Thyroid gland (tissue), 4 donors: ENCODE data around the gene KTI12.

Experiments used
- CTCF ChIP-seq, 6 experiments: fragments of 200-600 bp in 3 of 6; fragments of 450-650 bp in 3 of 6; sonication (generic) in 3 of 6; IDR thresholded peaks; one replicate each; pipeline ENCODE4 v1.5.1; 2016 to 2019; ENCODE audit warnings: antibody characterized with exemption in 6 of 6, mild to moderate bottlenecking in 2 of 6, inconsistent platforms in 1 of 6, moderate library complexity in 1 of 6
- POLR2A ChIP-seq, 2 donors: fragments of 450-650 bp; IDR thresholded peaks; one replicate each; pipeline ENCODE4 v1.6.1; 2017; ENCODE audit warnings: antibody characterized with exemption in 2 of 2, mild to moderate bottlenecking in 2 of 2, moderate library complexity in 1 of 2

DNA sequence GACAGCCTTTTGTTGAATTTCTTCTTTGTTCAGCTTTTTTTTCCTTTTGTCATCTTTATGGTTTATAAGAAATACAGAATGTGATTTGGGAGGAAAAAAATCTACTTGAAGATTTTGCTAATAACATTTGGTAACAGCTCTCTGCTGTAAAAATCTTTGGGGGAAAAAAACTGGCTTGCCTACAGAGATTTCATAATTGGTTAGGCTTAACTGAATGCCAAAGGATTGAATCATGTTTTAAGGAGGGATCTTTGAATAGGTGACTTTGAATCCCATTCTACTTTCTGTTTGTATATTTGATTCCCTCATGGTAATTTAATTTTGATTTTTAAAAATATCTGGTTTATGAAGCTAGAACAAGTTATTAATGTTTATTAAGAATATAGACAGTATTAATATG lies 25.7 kb upstream of the KTI12 start:
- TF ChIP-seq CTCF (IDR thresholded peaks at IDR 0.05) (no peak), POLR2A (IDR thresholded peaks at IDR 0.05) (no peak)
